ENCODE results near the gene CHORDC1. TPM values are rescaled to one million over a fixed set of nuclear protein-coding genes. Genes with fewer than 3 reads are reported as not detected.

Gene CHORDC1
- polyA plus RNA-seq, 1 donor (not counting 4 experiments of a cell fraction or from before 2014, with no cell fraction given), result 50.7 TPM

- H3K9me1 ChIP-seq (ENCODE audit: control insufficient read depth, extremely low read depth, insufficient read depth, low read length), result no peaks in the 10 kb centered on the region
- no peaks in the 10 kb centered on the region for H3K79me2 ChIP-seq (ENCODE audit: control insufficient read depth, insufficient read depth, low read length)
- H4K20me1 ChIP-seq (ENCODE audit: control insufficient read depth, extremely low read depth, insufficient read depth, low read length), result no peaks in the 10 kb centered on the region
- H3K9me3 ChIP-seq (ENCODE audit: control insufficient read depth, low read depth, low read length), result no peaks in the 10 kb centered on the region
- H3K9ac ChIP-seq (ENCODE audit: control insufficient read depth, extremely low read depth, insufficient read depth, low read length), result no peak overlapping the region
- H3K4me1 ChIP-seq (ENCODE audit: control insufficient read depth, extremely low read depth, insufficient read depth, low read length), result no peaks in the 10 kb centered on the region
- H3K4me2 ChIP-seq (ENCODE audit: control insufficient read depth, extremely low read depth, insufficient read depth, low read depth, low read length), result no peak overlapping the region
- no peaks in the 10 kb centered on the region for H3K36me3 ChIP-seq (ENCODE audit: control insufficient read depth in 2 of 2, extremely low read depth in 1 of 2, insufficient read depth in 2 of 2, low read length in 2 of 2)
- TF ChIP-seq EZH2 (IDR thresholded peaks at IDR 0.05; ENCODE audit: low read length) (no peak), CTCF (optimal IDR thresholded peaks at IDR 0.05 in 1 of 3, IDR thresholded peaks at IDR 0.05 in 1 of 3, conservative IDR thresholded peaks at IDR 0.05 in 1 of 3; ENCODE audit: extremely low read depth in 1 of 3, insufficient read depth in 2 of 3, low read length in 3 of 3) (no peak)
- FAIRE-seq (no peak), DNase-seq (ENCODE audit: low read depth, low spot score) (no peak)
- H3K4me3 ChIP-seq (ENCODE audit: control insufficient read depth in 2 of 3, extremely low read depth in 1 of 3, insufficient read depth in 2 of 3, low read depth in 1 of 3, low read length in 3 of 3), result no peak overlapping the region
- H2AFZ ChIP-seq (ENCODE audit: control insufficient read depth, low read length), result no peak overlapping the region
- H3K27ac ChIP-seq (ENCODE audit: control insufficient read depth, insufficient read depth, low read length), result no peak overlapping the region
- dilution Hi-C loops (cut with MboI; ENCODE audit: extremely low pct_ligation_motif_present, low sequenced_read_pairs), result no loop called here
- H3K27me3 ChIP-seq (ENCODE audit: control insufficient read depth, extremely low read depth, insufficient read depth, low read length), result no peaks in the 10 kb centered on the region
Observed at GRCh38 chr11:90192869-90193582, 29.8 kb downstream of the CHORDC1 start.

- H4K20me1 ChIP-seq (ENCODE audit: control insufficient read depth, extremely low read depth, insufficient read depth, low read length), result no peaks in the 10 kb centered on the region
- H3K27me3 ChIP-seq (ENCODE audit: control insufficient read depth, extremely low read depth, insufficient read depth, low read length), result no peaks in the 10 kb centered on the region
- no peaks in the 10 kb centered on the region for H3K36me3 ChIP-seq (ENCODE audit: control insufficient read depth in 2 of 2, extremely low read depth in 1 of 2, insufficient read depth in 2 of 2, low read length in 2 of 2)
- no peaks in the 10 kb centered on the region for H3K4me1 ChIP-seq (ENCODE audit: control insufficient read depth, extremely low read depth, insufficient read depth, low read length)
- no peaks in the 10 kb centered on the region for H3K79me2 ChIP-seq (ENCODE audit: control insufficient read depth, insufficient read depth, low read length)
- DNase-seq (ENCODE audit: low read depth, low spot score), result no peak
- H3K9me3 ChIP-seq (ENCODE audit: control insufficient read depth, low read depth, low read length), result no peaks in the 10 kb centered on the region
- no peak overlapping the region for H3K4me2 ChIP-seq (ENCODE audit: control insufficient read depth, extremely low read depth, insufficient read depth, low read depth, low read length)
- TF ChIP-seq EZH2 (IDR thresholded peaks at IDR 0.05; ENCODE audit: low read length) (no peak), CTCF (optimal IDR thresholded peaks at IDR 0.05 in 1 of 3, IDR thresholded peaks at IDR 0.05 in 1 of 3, conservative IDR thresholded peaks at IDR 0.05 in 1 of 3; ENCODE audit: extremely low read depth in 1 of 3, insufficient read depth in 2 of 3, low read length in 3 of 3) (no peak)
- H2AFZ ChIP-seq (ENCODE audit: control insufficient read depth, low read length), result no peak overlapping the region
- no peak overlapping the region for H3K4me3 ChIP-seq (ENCODE audit: control insufficient read depth in 2 of 3, extremely low read depth in 1 of 3, insufficient read depth in 2 of 3, low read depth in 1 of 3, low read length in 3 of 3)
- dilution Hi-C loops (cut with MboI; ENCODE audit: extremely low pct_ligation_motif_present, low sequenced_read_pairs), result no loop called here
- H3K9ac ChIP-seq (ENCODE audit: control insufficient read depth, extremely low read depth, insufficient read depth, low read length), result no peak overlapping the region
- no peak overlapping the region for H3K27ac ChIP-seq (ENCODE audit: control insufficient read depth, insufficient read depth, low read length)
- no peak for FAIRE-seq
- no peaks in the 10 kb centered on the region for H3K9me1 ChIP-seq (ENCODE audit: control insufficient read depth, extremely low read depth, insufficient read depth, low read length)
Observed at GRCh38 chr11:90189011-90189410, 33.8 kb downstream of the CHORDC1 start.
